Osteoblast (primary cell): Measurements from ENCODE around the gene MANF. TPM values are rescaled to one million over a fixed set of nuclear protein-coding genes. Genes with fewer than 3 reads are reported as not detected.

ENCODE experiments used
- DNase-seq: peaks from one replicate; pipeline ENCODE4 v3.0.0; 2011; ENCODE audit warnings: low spot score, mixed read lengths; ENCODE audit not compliant: insufficient read length; ENCODE audit errors: missing footprints
- H2AFZ ChIP-seq: 2 replicates; pipeline ENCODE4 v1.6.0; 2011; ENCODE audit warnings: mild to moderate bottlenecking, low read length
- H3K27ac ChIP-seq: 2 replicates; pipeline ENCODE4 v1.5.1; 2011; ENCODE audit warnings: mild to moderate bottlenecking, low read depth, low read length, moderate library complexity
- H3K27me3 ChIP-seq: 2 replicates; pipeline ENCODE4 v1.6.0; 2012; ENCODE audit warnings: mild to moderate bottlenecking, control low read depth, inconsistent platforms, low read length, moderate library complexity; ENCODE audit not compliant: insufficient read depth
- H3K36me3 ChIP-seq: 2 replicates; pipeline ENCODE4 v1.5.1; 2011; ENCODE audit warnings: mild to moderate bottlenecking, low read length, control low read depth, moderate library complexity; ENCODE audit not compliant: insufficient read depth
- H3K4me1 ChIP-seq: 2 replicates; pipeline ENCODE4 v1.5.1; 2011; ENCODE audit warnings: mild to moderate bottlenecking, low read length, control low read depth, moderate library complexity; ENCODE audit not compliant: insufficient read depth
- H3K4me2 ChIP-seq: 2 replicates; pipeline ENCODE4 v1.6.0; 2011; ENCODE audit warnings: mild to moderate bottlenecking, low read length; ENCODE audit not compliant: insufficient read depth
- H3K4me3 ChIP-seq: fragments of 200-600 bp; sonication (generic); 3 replicates; pipeline ENCODE4 v1.5.1; 2012; ENCODE audit warnings: mild to moderate bottlenecking, low read length, inconsistent platforms; ENCODE audit not compliant: insufficient read depth
- H3K79me2 ChIP-seq: 2 replicates; pipeline ENCODE4 v1.6.0; 2012; ENCODE audit warnings: mild to moderate bottlenecking, low read length, control low read depth, inconsistent platforms; ENCODE audit not compliant: insufficient read depth
- H3K9me3 ChIP-seq: 2 replicates; pipeline ENCODE4 v1.5.1; 2011; ENCODE audit warnings: low read depth, low read length, control low read depth
- H4K20me1 ChIP-seq: 2 replicates; pipeline ENCODE4 v1.6.0; 2012; ENCODE audit warnings: mild to moderate bottlenecking, low read length, control low read depth; ENCODE audit not compliant: insufficient read depth
- total RNA-seq: library from RNA; depleted of rRNA; stranded (reverse); fragments of >200 nt; gene quantifications from 2 replicates; pipeline ENCODE4 v1.2.3, GENCODE V29; 2012
- TF ChIP-seq, protein P1 (sequence below): IDR thresholded peaks from 2 replicates; pipeline ENCODE4 v1.5.1; 2011; ENCODE audit warnings: mild to moderate bottlenecking, low read depth, low read length, moderate library complexity; ENCODE audit errors: extremely low read depth

The MANF gene
- total RNA-seq, 1 donor = 37.3 TPM

DNA sequence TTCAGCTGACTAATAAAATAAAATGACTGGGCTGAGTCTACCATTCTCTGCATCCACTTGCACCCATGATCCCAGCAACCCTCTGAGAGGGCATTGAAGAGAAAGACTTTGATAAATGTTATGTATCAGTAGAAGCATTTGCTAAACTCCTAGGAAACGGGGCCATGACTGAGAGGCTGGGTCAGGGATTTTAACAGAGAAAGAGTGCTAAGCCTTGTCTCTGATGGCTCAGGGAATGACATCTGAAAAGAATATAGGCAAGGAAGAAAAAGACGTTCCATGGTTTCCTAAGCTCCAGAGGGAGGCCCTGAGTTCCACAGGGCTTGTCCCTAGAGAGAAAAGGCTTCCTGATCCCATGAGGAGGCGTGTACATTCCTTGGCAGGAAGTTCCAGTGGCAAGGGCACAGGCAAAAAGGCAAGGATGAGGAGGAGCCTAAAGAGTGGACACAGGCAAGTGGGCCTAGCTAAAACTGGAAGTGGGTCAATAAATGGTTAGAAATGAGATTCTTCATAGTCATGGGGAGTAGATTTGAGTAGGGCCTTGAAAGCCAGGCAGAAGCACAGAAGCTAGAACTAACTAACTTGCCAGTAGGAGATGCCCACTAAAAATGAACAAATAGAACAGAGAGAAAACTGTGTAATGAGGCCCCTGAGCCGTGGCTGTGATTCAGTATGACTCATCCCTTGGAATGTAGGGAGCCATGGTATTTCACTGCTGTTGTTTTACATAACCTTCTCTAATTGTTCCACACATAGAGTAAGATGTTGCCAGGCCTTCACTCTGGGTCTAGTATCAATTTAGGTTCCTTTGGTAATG lies 44.9 kb upstream of the MANF start:
- Histone ChIP-seq H3K27ac (peak overlapping the region; percentile 84), H3K27me3 (no peaks in the 10 kb centered on the region), H2AFZ (peak overlapping the region; percentile 73), H3K9me3 (no peaks in the 10 kb centered on the region), H3K4me3 (peak overlapping the region; percentile 14), H4K20me1 (no peaks in the 10 kb centered on the region), H3K79me2 (no peaks in the 10 kb centered on the region), H3K36me3 (no peaks in the 10 kb centered on the region), H3K4me2 (peak overlapping the region; percentile 65), H3K4me1 (peaks cover 48% of the 10 kb centered on the region)
- TF ChIP-seq, protein P1, sequence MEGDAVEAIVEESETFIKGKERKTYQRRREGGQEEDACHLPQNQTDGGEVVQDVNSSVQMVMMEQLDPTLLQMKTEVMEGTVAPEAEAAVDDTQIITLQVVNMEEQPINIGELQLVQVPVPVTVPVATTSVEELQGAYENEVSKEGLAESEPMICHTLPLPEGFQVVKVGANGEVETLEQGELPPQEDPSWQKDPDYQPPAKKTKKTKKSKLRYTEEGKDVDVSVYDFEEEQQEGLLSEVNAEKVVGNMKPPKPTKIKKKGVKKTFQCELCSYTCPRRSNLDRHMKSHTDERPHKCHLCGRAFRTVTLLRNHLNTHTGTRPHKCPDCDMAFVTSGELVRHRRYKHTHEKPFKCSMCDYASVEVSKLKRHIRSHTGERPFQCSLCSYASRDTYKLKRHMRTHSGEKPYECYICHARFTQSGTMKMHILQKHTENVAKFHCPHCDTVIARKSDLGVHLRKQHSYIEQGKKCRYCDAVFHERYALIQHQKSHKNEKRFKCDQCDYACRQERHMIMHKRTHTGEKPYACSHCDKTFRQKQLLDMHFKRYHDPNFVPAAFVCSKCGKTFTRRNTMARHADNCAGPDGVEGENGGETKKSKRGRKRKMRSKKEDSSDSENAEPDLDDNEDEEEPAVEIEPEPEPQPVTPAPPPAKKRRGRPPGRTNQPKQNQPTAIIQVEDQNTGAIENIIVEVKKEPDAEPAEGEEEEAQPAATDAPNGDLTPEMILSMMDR = no peak
- DNase-seq = peak; percentile 88

DNA sequence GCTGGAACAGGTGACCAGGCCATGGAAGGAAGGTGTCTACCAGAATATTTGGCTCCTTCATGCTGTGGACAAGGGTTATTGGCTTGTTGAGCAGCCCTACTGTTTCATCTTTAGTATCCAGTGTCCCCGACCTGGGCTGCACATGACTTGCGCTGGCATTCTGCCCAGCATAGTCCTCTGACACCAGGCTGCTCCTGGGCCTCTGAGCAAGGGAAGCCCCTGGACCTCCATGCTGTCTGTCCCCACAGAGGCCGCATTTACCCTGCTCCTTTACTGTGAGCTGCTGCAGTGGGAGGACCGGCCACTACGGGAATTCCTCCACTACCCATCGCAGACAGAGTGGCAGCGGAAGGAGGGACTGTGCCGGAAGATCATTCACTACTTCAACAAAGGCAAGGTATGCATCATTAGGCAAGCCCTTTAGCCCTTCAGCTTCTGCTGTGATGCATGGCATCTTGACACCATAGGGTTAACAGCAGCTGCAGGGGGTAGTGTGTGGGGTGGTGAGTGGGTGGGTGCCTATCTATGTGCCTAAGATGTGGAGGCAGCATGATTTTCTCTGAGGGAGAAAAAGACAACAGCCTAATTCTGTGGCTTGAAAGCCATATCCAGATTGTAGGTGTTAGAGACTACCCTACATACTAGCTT lies 44.0 kb upstream of the MANF start:
- no peaks in the 10 kb centered on the region for H3K27me3 ChIP-seq
- no peak overlapping the region for H3K4me3 ChIP-seq
- H2AFZ ChIP-seq = peak overlapping the region; percentile 70
- no peaks in the 10 kb centered on the region for H3K9me3 ChIP-seq
- no peaks in the 10 kb centered on the region for H3K79me2 ChIP-seq
- DNase-seq = no peak
- peaks cover 48% of the 10 kb centered on the region for H3K4me1 ChIP-seq
- H3K27ac ChIP-seq = peak overlapping the region; percentile 84
- H3K36me3 ChIP-seq = no peaks in the 10 kb centered on the region
- TF ChIP-seq, protein P1 = no peak
- H4K20me1 ChIP-seq = no peaks in the 10 kb centered on the region
- H3K4me2 ChIP-seq = peak overlapping the region; percentile 65

DNA sequence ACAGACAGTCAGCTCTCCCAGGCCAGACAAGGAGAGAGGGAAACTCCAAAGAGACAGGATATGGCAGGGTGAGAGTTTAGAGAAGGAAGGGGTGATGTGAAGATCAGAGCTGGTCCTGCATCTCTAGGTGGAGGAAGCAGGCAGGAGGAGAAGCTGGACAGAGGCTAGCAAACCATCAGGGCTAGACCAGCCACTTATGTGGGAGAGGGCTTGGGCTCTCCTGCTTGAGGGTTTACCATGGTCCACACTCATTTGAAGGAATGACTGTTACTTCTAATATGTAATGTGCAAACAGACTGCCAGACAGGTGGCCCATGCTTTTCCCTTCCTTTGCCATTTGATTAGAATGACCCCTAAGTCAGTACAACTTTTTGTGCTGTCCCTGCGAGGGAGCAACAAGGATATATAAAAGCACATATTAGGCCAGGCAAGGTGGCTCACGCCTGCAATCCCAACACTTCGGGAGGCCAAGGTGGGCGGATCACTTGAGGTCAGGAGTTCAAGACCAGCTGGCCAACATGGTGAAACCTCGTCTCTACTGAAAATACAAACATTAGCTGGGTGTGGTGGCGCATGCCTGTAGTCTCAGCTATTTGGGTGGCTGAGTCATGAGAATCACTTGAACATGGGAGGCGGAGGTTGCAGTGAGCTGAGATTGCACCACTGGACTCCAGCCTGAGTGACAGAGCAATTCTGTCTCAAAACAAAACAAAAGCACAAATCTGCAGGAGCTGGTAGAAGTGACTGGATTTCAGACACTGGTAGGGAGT lies 41.0 kb upstream of the MANF start:
- Histone ChIP-seq H3K4me3 (no peak overlapping the region), H3K27ac (peak overlapping the region; percentile 31), H3K79me2 (no peaks in the 10 kb centered on the region), H3K27me3 (no peaks in the 10 kb centered on the region), H3K4me2 (peak overlapping the region; percentile 41), H3K9me3 (no peaks in the 10 kb centered on the region), H2AFZ (peak overlapping the region; percentile 3), H4K20me1 (no peaks in the 10 kb centered on the region), H3K36me3 (no peaks in the 10 kb centered on the region), H3K4me1 (peaks cover 42% of the 10 kb centered on the region)
- no peak for DNase-seq
- TF ChIP-seq, protein P1 = no peak
